A549 (cell line): ENCODE measurements around the gene RRM1. TPM values are rescaled to one million over a fixed set of nuclear protein-coding genes. Genes with fewer than 3 reads are reported as not detected.

Source experiments
- ATAC-seq, 2 experiments: fragments of 200-7000 bp in 1 of 2; fragments of >200 bp in 1 of 2; cut with Nextera tagmentation in 1 of 2; cut with Tn5 transposase in 1 of 2; 3 replicates each; pipeline versions ENCODE4 v1.8.0 to v1.9.1; 2018 to 2020; ENCODE audit warnings: mild to moderate bottlenecking in 1 of 2, moderate library complexity in 1 of 2
- CTCF ChIA-PET: fragments of 300-600 bp; sonication (Branson Sonifier 250); formaldehyde crosslinking; extraction: SDS; loops from one replicate; lab custom pipeline; 2021; ENCODE audit warnings: antibody characterized with exemption, inconsistent platforms; lab: Yijun Ruan, JAX
- POLR2A ChIA-PET: fragments of 350-600 bp; formaldehyde crosslinking; extraction: SDS; loops from one replicate; lab custom pipeline; 2021; ENCODE audit warnings: antibody characterized with exemption, inconsistent platforms; lab: Yijun Ruan, JAX
- DNase-seq, 2 experiments: peaks; one replicate each; pipeline versions ENCODE4 v3.0.0 to v3.0.0-alpha.2; 2011 to 2016; ENCODE audit warnings: low read depth in 1 of 2, low spot score in 1 of 2
- FAIRE-seq: peaks from 2 replicates; lab custom pipeline; 2011; peaks lifted over from hg19 to GRCh38; lab: Jason Lieb, UNC
- H3K27ac ChIP-seq, 2 experiments: fragments of >200 bp; sonication (Bioruptor Twin); formaldehyde crosslinking; 3 replicates each; pipeline ENCODE4 v1.5.1; 2016 to 2017
- H3K4me1 ChIP-seq: fragments of >200 bp; sonication (Bioruptor Twin); formaldehyde crosslinking; 3 replicates; pipeline ENCODE4 v1.6.1; 2016
- H3K4me2 ChIP-seq: fragments of >200 bp; sonication (Bioruptor Twin); formaldehyde crosslinking; 3 replicates; pipeline ENCODE4 v1.6.1; 2016
- H3K4me3 ChIP-seq: fragments of >200 bp; sonication (Bioruptor Twin); formaldehyde crosslinking; 3 replicates; pipeline ENCODE4 v1.5.1; 2016
- H3K9me3 ChIP-seq: fragments of >200 bp; sonication (Bioruptor Twin); formaldehyde crosslinking; 3 replicates; pipeline ENCODE4 v1.6.1; 2016
- EP300 ChIP-seq, 2 experiments: fragments of >200 bp; sonication (Bioruptor Twin); formaldehyde crosslinking; IDR thresholded peaks; 2 replicates in 1 of 2; 3 replicates in 1 of 2; pipeline ENCODE4 v1.6.1; 2016 to 2017
- ESRRA ChIP-seq: fragments of 150-350 bp; IDR thresholded peaks from 2 replicates; pipeline ENCODE4 v1.6.1; 2014; ENCODE audit warnings: mild to moderate bottlenecking, low read length, borderline replicate concordance
- HDAC2 ChIP-seq: fragments of 200-600 bp; sonication (generic); IDR thresholded peaks from 2 replicates; pipeline ENCODE4 v1.6.1; 2016
- HEYL ChIP-seq: fragments of 250-450 bp; sonication (Bioruptor Pico); IDR thresholded peaks from 2 replicates; pipeline ENCODE4 v1.8.0; 2021; ENCODE audit warnings: mild to moderate bottlenecking, moderate library complexity
- HOXB13 ChIP-seq: fragments of 250-450 bp; sonication (Bioruptor Pico); IDR thresholded peaks from 2 replicates; pipeline ENCODE4 v1.5.0; 2020; ENCODE audit warnings: low read depth, mild to moderate bottlenecking, moderate library complexity
- JUN ChIP-seq, 2 experiments: fragments of >200 bp; sonication (Bioruptor Twin); formaldehyde crosslinking; IDR thresholded peaks; 2 replicates in 1 of 2; 3 replicates in 1 of 2; pipeline ENCODE4 v1.6.1; 2016 to 2017
- KDM5A ChIP-seq: fragments of 200-600 bp; sonication (generic); IDR thresholded peaks from 2 replicates; pipeline ENCODE4 v1.6.1; 2016; ENCODE audit warnings: antibody characterized with exemption, mild to moderate bottlenecking
- MAFK ChIP-seq: fragments of 450-650 bp; IDR thresholded peaks from 2 replicates; pipeline ENCODE4 v1.6.1; 2014; ENCODE audit not compliant: partially characterized antibody
- NR3C1 ChIP-seq: fragments of >200 bp; sonication (Bioruptor Twin); formaldehyde crosslinking; IDR thresholded peaks from 3 replicates; pipeline ENCODE4 v1.6.1; 2017
- PHF8 ChIP-seq: fragments of 200-600 bp; sonication (generic); IDR thresholded peaks from 2 replicates; pipeline ENCODE4 v1.6.1; 2016; ENCODE audit warnings: low read depth, mild to moderate bottlenecking, antibody characterized with exemption, moderate library complexity, borderline replicate concordance
- RAD21 ChIP-seq, 2 experiments: fragments of >200 bp in 1 of 2; sonication (Bioruptor Twin) in 1 of 2; formaldehyde crosslinking in 1 of 2; IDR thresholded peaks in 1 of 2; conservative IDR thresholded peaks in 1 of 2; 2 replicates in 1 of 2; 3 replicates in 1 of 2; pipeline ENCODE4 v1.6.1; 2012 to 2018; ENCODE audit warnings: inconsistent platforms in 1 of 2
- RARB ChIP-seq: fragments of 250-450 bp; sonication (Bioruptor Pico); IDR thresholded peaks from 2 replicates; pipeline ENCODE4 v1.8.0; 2021; ENCODE audit warnings: mild to moderate bottlenecking, moderate library complexity
- TP53 ChIP-seq: fragments of 250-450 bp; sonication (Bioruptor Pico); IDR thresholded peaks from 2 replicates; pipeline ENCODE4 v1.5.0; 2021; ENCODE audit warnings: mild to moderate bottlenecking, moderate library complexity
- ZFP36 ChIP-seq: fragments of 450-650 bp; IDR thresholded peaks from 2 replicates; pipeline ENCODE4 v1.6.1; 2014; ENCODE audit warnings: borderline replicate concordance; ENCODE audit not compliant: partially characterized antibody
- WGBS: methylation state at CpG from one replicate; pipeline ENCODE4 v1.1.6; 2017; ENCODE audit errors: missing lambda C conversion rate; 5-methylcytosine and 5-hydroxymethylcytosine counted together
- polyA plus RNA-seq, 4 experiments: library from polyadenylated mRNA; depleted of rRNA in 3 of 4; stranded (reverse); fragments of >200 nt; fragmentation: RNase III in 1 of 4; extraction: RNeasy Plus Mini Kit Qiagen cat#74134 plus additional on column Dnase treatment in 1 of 4; gene quantifications; 2 replicates in 3 of 4; 3 replicates in 1 of 4; pipeline ENCODE4 v1.2.3, GENCODE V29; 2011 to 2017
- TF ChIP-seq, protein P1 (sequence below): IDR thresholded peaks from 2 replicates; pipeline ENCODE4 v1.6.1; 2012
- TF ChIP-seq, protein P2 (sequence below): fragments of 450-650 bp; IDR thresholded peaks from 2 replicates; pipeline ENCODE4 v1.6.1; 2014; ENCODE audit warnings: antibody characterized with exemption
- TF ChIP-seq, protein P3 (sequence below): fragments of >200 bp; sonication (Bioruptor Twin); formaldehyde crosslinking; IDR thresholded peaks from 3 replicates; pipeline ENCODE4 v1.5.1; 2016
- TF ChIP-seq, protein P4 (sequence below): fragments of 150-350 bp; IDR thresholded peaks from 2 replicates; pipeline ENCODE4 v1.6.1; 2014; ENCODE audit warnings: low read depth, mild to moderate bottlenecking, low read length
- TF ChIP-seq, protein P5 (sequence below): fragments of 250-450 bp; sonication (Bioruptor Pico); IDR thresholded peaks from 2 replicates; pipeline ENCODE4 v1.5.0; 2021; ENCODE audit warnings: mild to moderate bottlenecking, moderate library complexity, borderline replicate concordance
- TF ChIP-seq, protein P6 (sequence below): IDR thresholded peaks from 2 replicates; pipeline ENCODE4 v1.6.1; 2012; ENCODE audit warnings: low read depth, borderline replicate concordance

Gene RRM1
- polyA plus RNA-seq, 2 of the 4 experiments (the other 2 are of a cell fraction): 91.4 to 120 TPM

DNA sequence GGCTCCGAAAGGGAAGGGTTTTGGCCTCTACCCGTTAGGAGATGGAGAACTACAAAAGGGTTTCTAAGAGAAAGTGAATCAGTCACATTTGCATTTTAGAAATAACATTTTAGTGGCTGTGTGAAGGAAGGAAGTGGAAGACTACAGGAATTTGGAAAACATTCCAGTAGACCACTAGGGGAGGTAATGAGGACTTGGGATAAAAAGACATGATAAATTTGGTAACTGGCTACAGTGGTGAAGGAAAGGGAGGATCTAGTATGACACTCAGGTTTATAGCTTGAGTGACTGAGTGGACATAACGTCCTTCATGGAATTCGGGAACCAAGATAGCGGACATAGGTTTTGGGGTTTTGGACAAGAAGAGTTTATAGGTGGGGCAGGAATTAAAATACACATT lies 7.0 kb upstream of the RRM1 start:
- no peak overlapping the region for H3K4me2 ChIP-seq
- DNase-seq (peak in 1 of 2 experiments; percentile 11), FAIRE-seq (no peak), ATAC-seq (peak in 1 of 2 experiments; percentile 55; a peak in 3 of 6 replicates)
- ChIA-PET CTCF (interaction anchor here (0.8 to 3.2 kb wide), 4 partner anchors 10 to 239 kb away, joined by 3 to 18 read pairs (median 6); partner anchors contain the start of gene STIM1), POLR2A (no interaction called here)
- no peaks in the 10 kb centered on the region for H3K4me1 ChIP-seq
- 82% methylated on average over 5 of the region's 5 CpGs for whole genome bisulfite sequencing
- no peak overlapping the region for H3K27ac ChIP-seq
- no peaks in the 10 kb centered on the region for H3K9me3 ChIP-seq
- H3K4me3 ChIP-seq: no peak overlapping the region
- no peak for TF ChIP-seq ZFP36
- TF ChIP-seq, protein P1, sequence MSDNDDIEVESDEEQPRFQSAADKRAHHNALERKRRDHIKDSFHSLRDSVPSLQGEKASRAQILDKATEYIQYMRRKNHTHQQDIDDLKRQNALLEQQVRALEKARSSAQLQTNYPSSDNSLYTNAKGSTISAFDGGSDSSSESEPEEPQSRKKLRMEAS: no peak
- TF ChIP-seq JUN (IDR thresholded peaks at IDR 0.05): no peak
- TF ChIP-seq, protein P2, sequence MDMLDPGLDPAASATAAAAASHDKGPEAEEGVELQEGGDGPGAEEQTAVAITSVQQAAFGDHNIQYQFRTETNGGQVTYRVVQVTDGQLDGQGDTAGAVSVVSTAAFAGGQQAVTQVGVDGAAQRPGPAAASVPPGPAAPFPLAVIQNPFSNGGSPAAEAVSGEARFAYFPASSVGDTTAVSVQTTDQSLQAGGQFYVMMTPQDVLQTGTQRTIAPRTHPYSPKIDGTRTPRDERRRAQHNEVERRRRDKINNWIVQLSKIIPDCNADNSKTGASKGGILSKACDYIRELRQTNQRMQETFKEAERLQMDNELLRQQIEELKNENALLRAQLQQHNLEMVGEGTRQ: no peak
- TF ChIP-seq NR3C1: no peak
- no peak for TF ChIP-seq HEYL (CRISPR knock-in tag)
- no peak for TF ChIP-seq PHF8
- no peak for TF ChIP-seq RARB (CRISPR knock-in tag)
- TF ChIP-seq, protein P3, sequence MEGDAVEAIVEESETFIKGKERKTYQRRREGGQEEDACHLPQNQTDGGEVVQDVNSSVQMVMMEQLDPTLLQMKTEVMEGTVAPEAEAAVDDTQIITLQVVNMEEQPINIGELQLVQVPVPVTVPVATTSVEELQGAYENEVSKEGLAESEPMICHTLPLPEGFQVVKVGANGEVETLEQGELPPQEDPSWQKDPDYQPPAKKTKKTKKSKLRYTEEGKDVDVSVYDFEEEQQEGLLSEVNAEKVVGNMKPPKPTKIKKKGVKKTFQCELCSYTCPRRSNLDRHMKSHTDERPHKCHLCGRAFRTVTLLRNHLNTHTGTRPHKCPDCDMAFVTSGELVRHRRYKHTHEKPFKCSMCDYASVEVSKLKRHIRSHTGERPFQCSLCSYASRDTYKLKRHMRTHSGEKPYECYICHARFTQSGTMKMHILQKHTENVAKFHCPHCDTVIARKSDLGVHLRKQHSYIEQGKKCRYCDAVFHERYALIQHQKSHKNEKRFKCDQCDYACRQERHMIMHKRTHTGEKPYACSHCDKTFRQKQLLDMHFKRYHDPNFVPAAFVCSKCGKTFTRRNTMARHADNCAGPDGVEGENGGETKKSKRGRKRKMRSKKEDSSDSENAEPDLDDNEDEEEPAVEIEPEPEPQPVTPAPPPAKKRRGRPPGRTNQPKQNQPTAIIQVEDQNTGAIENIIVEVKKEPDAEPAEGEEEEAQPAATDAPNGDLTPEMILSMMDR: no peak
- TF ChIP-seq KDM5A: no peak
- TF ChIP-seq, protein P4, sequence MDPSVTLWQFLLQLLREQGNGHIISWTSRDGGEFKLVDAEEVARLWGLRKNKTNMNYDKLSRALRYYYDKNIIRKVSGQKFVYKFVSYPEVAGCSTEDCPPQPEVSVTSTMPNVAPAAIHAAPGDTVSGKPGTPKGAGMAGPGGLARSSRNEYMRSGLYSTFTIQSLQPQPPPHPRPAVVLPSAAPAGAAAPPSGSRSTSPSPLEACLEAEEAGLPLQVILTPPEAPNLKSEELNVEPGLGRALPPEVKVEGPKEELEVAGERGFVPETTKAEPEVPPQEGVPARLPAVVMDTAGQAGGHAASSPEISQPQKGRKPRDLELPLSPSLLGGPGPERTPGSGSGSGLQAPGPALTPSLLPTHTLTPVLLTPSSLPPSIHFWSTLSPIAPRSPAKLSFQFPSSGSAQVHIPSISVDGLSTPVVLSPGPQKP: no peak
- no peak for TF ChIP-seq ESRRA
- TF ChIP-seq, protein P5, sequence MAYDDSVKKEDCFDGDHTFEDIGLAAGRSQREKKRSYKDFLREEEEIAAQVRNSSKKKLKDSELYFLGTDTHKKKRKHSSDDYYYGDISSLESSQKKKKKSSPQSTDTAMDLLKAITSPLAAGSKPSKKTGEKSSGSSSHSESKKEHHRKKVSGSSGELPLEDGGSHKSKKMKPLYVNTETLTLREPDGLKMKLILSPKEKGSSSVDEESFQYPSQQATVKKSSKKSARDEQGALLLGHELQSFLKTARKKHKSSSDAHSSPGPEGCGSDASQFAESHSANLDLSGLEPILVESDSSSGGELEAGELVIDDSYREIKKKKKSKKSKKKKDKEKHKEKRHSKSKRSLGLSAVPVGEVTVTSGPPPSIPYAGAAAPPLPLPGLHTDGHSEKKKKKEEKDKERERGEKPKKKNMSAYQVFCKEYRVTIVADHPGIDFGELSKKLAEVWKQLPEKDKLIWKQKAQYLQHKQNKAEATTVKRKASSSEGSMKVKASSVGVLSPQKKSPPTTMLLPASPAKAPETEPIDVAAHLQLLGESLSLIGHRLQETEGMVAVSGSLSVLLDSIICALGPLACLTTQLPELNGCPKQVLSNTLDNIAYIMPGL (CRISPR knock-in tag): no peak
- no peak for TF ChIP-seq HOXB13 (CRISPR knock-in tag)
- TF ChIP-seq HDAC2: no peak

DNA sequence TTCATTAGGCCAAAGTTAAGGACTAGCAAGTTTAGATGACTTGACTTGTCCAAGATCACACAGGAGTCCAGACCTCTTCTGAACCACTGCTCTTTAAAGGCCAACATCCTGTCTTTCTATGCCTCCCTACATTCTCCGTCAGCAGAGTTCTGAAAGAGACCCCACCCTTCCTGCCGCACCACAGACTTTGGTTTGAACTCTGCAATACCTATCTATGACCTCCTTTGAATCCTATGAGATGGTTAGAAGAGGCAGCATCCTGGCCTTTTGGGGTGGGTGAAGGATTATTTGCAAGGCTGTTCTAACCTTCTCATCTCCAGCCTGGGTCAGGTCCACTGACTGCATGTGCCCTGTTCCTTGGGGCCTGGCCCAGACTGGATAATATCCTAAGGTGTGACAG lies 4.3 kb upstream of the RRM1 start:
- no peak overlapping the region for H3K4me3 ChIP-seq
- FAIRE-seq (no peak), DNase-seq (no peak), ATAC-seq (no peak)
- peaks cover 6% of the 10 kb centered on the region; the same call in 1 of the 3 replicates for H3K4me1 ChIP-seq
- POLR2A ChIA-PET: no interaction called here
- no peak overlapping the region for H3K27ac ChIP-seq
- WGBS: 88% methylated on average over 2 of the region's 2 CpGs
- H3K4me2 ChIP-seq: no peak overlapping the region
- TF ChIP-seq EP300 (IDR thresholded peaks at IDR 0.05) (no peak), RAD21 (conservative IDR thresholded peaks at IDR 0.05 in 1 of 2, IDR thresholded peaks at IDR 0.05 in 1 of 2) (no peak), MAFK (no peak), TP53 (no peak), NR3C1 (no peak), KDM5A (no peak)
- TF ChIP-seq, protein P6, sequence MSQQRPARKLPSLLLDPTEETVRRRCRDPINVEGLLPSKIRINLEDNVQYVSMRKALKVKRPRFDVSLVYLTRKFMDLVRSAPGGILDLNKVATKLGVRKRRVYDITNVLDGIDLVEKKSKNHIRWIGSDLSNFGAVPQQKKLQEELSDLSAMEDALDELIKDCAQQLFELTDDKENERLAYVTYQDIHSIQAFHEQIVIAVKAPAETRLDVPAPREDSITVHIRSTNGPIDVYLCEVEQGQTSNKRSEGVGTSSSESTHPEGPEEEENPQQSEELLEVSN: no peak
- TF ChIP-seq, protein P5 (CRISPR knock-in tag): no peak
- TF ChIP-seq, protein P4: no peak
- CTCF ChIA-PET: interaction anchor here (1.2 to 3.2 kb wide), 2 partner anchors 17 to 236 kb away, joined by 4 to 18 read pairs; no protein-coding TSS in a partner anchor
- no peaks in the 10 kb centered on the region for H3K9me3 ChIP-seq
